HG02623 (cell line): Measurements from ENCODE around the gene CLSTN1.

Experiments used
- ATAC-seq: cut with Tn5 transposase; IDR thresholded peaks from one replicate; pipeline ENCODE4 v1.9.1; 2021; ENCODE audit warnings: moderate library complexity; ENCODE audit not compliant: unreplicated experiment

The CLSTN1 gene

GRCh38 chr1:9688599-9688998, 135.2 kb downstream of the CLSTN1 start:
- ATAC-seq: no peak

- ATAC-seq: no peak
Observed at GRCh38 chr1:9687874-9688582, 135.7 kb downstream of the CLSTN1 start.

GRCh38 chr1:9687120-9687873, 136.5 kb downstream of the CLSTN1 start:
- peak; percentile 38 for ATAC-seq

GRCh38 chr1:9684801-9685200, 139.0 kb downstream of the CLSTN1 start:
- ATAC-seq: no peak

- no peak for ATAC-seq
Observed at GRCh38 chr1:9680828-9681227, 142.9 kb downstream of the CLSTN1 start.

- no peak for ATAC-seq
Observed at GRCh38 chr1:9680091-9680490, 143.7 kb downstream of the CLSTN1 start.
